Subcutaneous adipose tissue (tissue), 4 donors: Measurements from ENCODE around the gene MX1. TPM values are rescaled to one million over a fixed set of nuclear protein-coding genes. Genes with fewer than 3 reads are reported as not detected.

Experiments used
- CTCF ChIP-seq: fragments of 450-650 bp; IDR thresholded peaks from one replicate; pipeline ENCODE4 v1.5.1; 2016; ENCODE audit warnings: low read depth, mild to moderate bottlenecking, control low read depth, antibody characterized with exemption, moderate library complexity
- total RNA-seq, 4 donors: library from RNA; depleted of rRNA; stranded (reverse); fragments of >200 nt; gene quantifications; one replicate each; pipeline ENCODE4 v1.1.0, GENCODE V29; 2016

The MX1 gene
- total RNA-seq, 4 donors from 2014 or later: 12.6 to 47.5 (median 29.4) TPM

DNA sequence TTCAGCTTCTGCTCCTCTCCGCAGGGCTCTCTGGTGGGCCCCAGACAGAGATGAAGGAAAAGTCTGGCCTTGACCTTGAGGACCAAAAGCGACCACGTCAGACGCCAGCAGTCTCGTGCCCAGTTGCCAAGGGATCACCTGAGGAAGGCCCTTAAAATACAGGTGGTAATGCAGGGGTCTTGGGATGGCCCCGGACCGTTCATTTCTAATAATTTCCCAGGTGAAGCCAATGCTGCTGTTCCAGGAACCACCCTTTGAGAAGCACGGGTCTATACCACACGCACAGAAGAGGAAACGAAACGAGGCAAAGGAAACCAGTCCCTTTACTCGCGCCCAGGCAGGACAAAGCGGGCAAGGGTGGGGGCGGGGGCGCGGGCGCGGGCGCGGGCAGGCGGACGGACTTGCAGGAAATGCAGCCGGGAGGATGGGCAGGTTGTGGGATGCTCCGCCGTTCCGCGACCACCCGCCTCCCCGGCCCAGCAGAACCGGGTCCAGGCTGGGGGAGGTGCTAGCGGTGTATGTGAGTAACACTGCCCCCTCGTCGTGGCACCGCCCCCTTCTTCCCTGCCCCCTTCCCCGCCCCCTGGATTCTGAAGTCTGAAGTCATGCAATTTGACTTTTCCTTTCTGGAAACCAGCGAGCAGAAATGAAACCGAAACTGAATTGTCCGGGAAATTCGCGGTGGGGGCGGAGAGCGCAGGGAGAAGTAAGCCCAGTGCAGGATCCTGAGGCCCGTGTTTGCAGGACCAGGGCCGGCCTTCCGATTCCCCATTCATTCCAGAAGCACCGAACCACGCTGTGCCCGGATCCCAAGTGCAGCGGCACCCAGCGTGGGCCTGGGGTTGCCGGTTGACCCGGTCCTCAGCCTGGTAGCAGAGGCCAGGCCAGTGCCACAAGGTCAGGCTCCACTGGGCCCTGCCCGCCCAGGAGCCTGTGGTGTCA, 5.8 kb upstream of the MX1 start:
- TF ChIP-seq CTCF: no peak

DNA sequence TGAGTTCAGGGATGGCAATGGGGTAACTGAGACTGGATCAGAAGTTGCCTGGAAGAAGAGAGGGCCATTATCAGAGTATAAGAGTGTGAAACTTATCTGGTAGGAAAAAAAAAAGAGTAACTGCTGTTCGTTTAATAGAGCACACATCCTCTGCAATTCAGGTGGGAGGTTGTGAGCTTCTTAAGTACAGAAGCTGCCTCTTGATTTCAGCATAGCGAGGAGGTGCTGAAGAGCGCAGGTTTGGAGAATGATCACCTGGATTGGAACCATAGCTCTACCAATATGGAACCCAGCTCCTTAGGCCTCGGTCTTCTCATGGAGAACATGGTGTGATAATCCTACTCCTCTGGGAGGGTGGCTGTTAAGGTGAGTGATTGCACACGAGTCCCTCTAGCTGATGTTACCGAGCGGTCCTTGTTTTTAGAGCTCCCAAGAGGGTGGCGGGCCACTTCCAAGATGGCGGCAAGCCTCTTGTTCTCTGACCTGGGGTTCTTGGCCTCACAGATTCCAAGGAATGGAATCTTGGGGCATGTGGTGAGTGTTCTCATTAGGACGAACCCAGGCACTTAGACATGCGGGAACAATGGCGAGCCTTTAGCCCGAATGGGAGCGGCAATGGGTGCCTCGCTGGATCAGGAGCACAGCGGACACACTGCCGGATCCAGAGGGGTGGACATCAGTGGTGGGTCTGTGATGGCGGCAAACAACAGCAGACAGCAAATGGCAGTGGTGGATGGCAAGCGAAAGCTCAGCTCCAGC, 3.3 kb upstream of the MX1 start:
- TF ChIP-seq CTCF: no peak

GRCh38 chr21:41425588-41425953, 468 bp upstream of the MX1 start:
- TF ChIP-seq CTCF: no peak

GRCh38 chr21:41426676-41427404, 801 bp downstream of the MX1 start:
- no peak for TF ChIP-seq CTCF

GRCh38 chr21:41427556-41427955, 1.5 kb downstream of the MX1 start:
- no peak for TF ChIP-seq CTCF

- TF ChIP-seq CTCF: no peak
These were observed 2.3 kb downstream of the MX1 start for GRCh38 chr21:41428311-41428710.

DNA sequence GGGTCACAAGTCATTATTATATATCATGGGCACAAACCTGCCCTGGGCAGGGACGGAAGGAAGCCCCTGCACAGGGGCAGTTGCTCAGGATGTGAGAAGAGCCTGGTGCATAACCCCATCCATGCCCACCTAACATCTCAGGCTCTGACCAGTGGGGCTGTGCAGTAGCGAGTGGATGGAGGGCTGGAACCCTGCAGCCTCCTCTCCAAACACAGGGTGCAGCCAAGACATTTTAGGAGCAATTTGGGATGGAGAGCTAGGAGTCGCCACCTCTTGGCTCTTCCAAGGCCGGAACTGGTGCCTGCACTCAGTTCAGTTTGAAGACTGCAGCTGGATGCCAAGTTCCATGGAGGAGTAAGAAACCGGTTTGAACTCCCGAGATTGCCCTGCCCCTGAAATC, 2.8 kb downstream of the MX1 start:
- no peak for TF ChIP-seq CTCF
